ENCODE measurements around the gene DCUN1D5.
A peak's percentile ranks its signal among the peaks of the same experiment; 100 is the strongest.

Gene DCUN1D5

GRCh38 chr11:103112364-103112763, 20.4 kb upstream of the DCUN1D5 start:
- no peak overlapping the region for H3K9ac ChIP-seq (ENCODE audit: low read depth, low read length)
- no peaks in the 10 kb centered on the region for H3K27me3 ChIP-seq (ENCODE audit: insufficient read depth, low read length, poor library complexity)
- DNase-seq = no peak
- no peak for TF ChIP-seq EZH2 (IDR thresholded peaks at IDR 0.05; ENCODE audit: borderline replicate concordance, low read depth, low read length, severe bottlenecking)
- TF ChIP-seq CTCF (IDR thresholded peaks at IDR 0.05; ENCODE audit: borderline replicate concordance, extremely low read depth, low read length, poor library complexity, severe bottlenecking) = no peak
- no peaks in the 10 kb centered on the region for H4K20me1 ChIP-seq (ENCODE audit: insufficient read depth, low read length)
- H3K9me3 ChIP-seq (ENCODE audit: insufficient read depth, low read length, severe bottlenecking) = no peaks in the 10 kb centered on the region
- no peak for ATAC-seq (ENCODE audit: insufficient read depth, low read depth)
- no peak overlapping the region for H2AFZ ChIP-seq (ENCODE audit: low read depth, low read length)
- H3K79me2 ChIP-seq (ENCODE audit: insufficient read depth, low read length) = no peaks in the 10 kb centered on the region
- H3K4me2 ChIP-seq (ENCODE audit: insufficient read depth, low read length) = no peak overlapping the region
- H3K27ac ChIP-seq (ENCODE audit: low read length) = no peak overlapping the region
- H3K4me3 ChIP-seq (ENCODE audit: low read depth in 1 of 2, low read length in 2 of 2) = no peak overlapping the region
- H3K36me3 ChIP-seq (ENCODE audit: insufficient read depth, low read length) = no peaks in the 10 kb centered on the region
- peaks cover 17% of the 10 kb centered on the region for H3K4me1 ChIP-seq (ENCODE audit: insufficient read depth, low read length)

GRCh38 chr11:103111400-103111799, 19.4 kb upstream of the DCUN1D5 start:
- no peak overlapping the region for H3K4me3 ChIP-seq (ENCODE audit: low read depth in 1 of 2, low read length in 2 of 2)
- H3K79me2 ChIP-seq (ENCODE audit: insufficient read depth, low read length) = no peaks in the 10 kb centered on the region
- no peak overlapping the region for H3K27ac ChIP-seq (ENCODE audit: low read length)
- H2AFZ ChIP-seq (ENCODE audit: low read depth, low read length) = no peak overlapping the region
- H3K4me2 ChIP-seq (ENCODE audit: insufficient read depth, low read length) = no peak overlapping the region
- no peak for ATAC-seq (ENCODE audit: insufficient read depth, low read depth)
- no peak for TF ChIP-seq EZH2 (IDR thresholded peaks at IDR 0.05; ENCODE audit: borderline replicate concordance, low read depth, low read length, severe bottlenecking)
- no peak for TF ChIP-seq CTCF (IDR thresholded peaks at IDR 0.05; ENCODE audit: borderline replicate concordance, extremely low read depth, low read length, poor library complexity, severe bottlenecking)
- H4K20me1 ChIP-seq (ENCODE audit: insufficient read depth, low read length) = no peaks in the 10 kb centered on the region
- peaks cover 17% of the 10 kb centered on the region for H3K4me1 ChIP-seq (ENCODE audit: insufficient read depth, low read length)
- no peak overlapping the region for H3K9ac ChIP-seq (ENCODE audit: low read depth, low read length)
- H3K9me3 ChIP-seq (ENCODE audit: insufficient read depth, low read length, severe bottlenecking) = no peaks in the 10 kb centered on the region
- H3K36me3 ChIP-seq (ENCODE audit: insufficient read depth, low read length) = no peaks in the 10 kb centered on the region
- DNase-seq = no peak
- no peaks in the 10 kb centered on the region for H3K27me3 ChIP-seq (ENCODE audit: insufficient read depth, low read length, poor library complexity)

GRCh38 chr11:103110391-103110790, 18.4 kb upstream of the DCUN1D5 start:
- no peak overlapping the region for H3K4me3 ChIP-seq (ENCODE audit: low read depth in 1 of 2, low read length in 2 of 2)
- H3K4me2 ChIP-seq (ENCODE audit: insufficient read depth, low read length) = peak overlapping the region; percentile 91; the same call in 1 of the 2 replicates
- H3K9me3 ChIP-seq (ENCODE audit: insufficient read depth, low read length, severe bottlenecking) = no peaks in the 10 kb centered on the region
- TF ChIP-seq EZH2 (IDR thresholded peaks at IDR 0.05; ENCODE audit: borderline replicate concordance, low read depth, low read length, severe bottlenecking) (no peak), CTCF (IDR thresholded peaks at IDR 0.05; ENCODE audit: borderline replicate concordance, extremely low read depth, low read length, poor library complexity, severe bottlenecking) (no peak)
- H3K36me3 ChIP-seq (ENCODE audit: insufficient read depth, low read length) = no peaks in the 10 kb centered on the region
- H3K79me2 ChIP-seq (ENCODE audit: insufficient read depth, low read length) = no peaks in the 10 kb centered on the region
- H2AFZ ChIP-seq (ENCODE audit: low read depth, low read length) = no peak overlapping the region
- no peaks in the 10 kb centered on the region for H4K20me1 ChIP-seq (ENCODE audit: insufficient read depth, low read length)
- peaks cover 17% of the 10 kb centered on the region for H3K4me1 ChIP-seq (ENCODE audit: insufficient read depth, low read length)
- H3K27ac ChIP-seq (ENCODE audit: low read length) = no peak overlapping the region
- H3K27me3 ChIP-seq (ENCODE audit: insufficient read depth, low read length, poor library complexity) = no peaks in the 10 kb centered on the region
- ATAC-seq (ENCODE audit: insufficient read depth, low read depth) (no peak), DNase-seq (no peak)
- no peak overlapping the region for H3K9ac ChIP-seq (ENCODE audit: low read depth, low read length)

Measured in DND-41 (cell line).